SK-N-SH treated with all-trans-retinoic acid at 6 μM for 48 hours (cell line): ENCODE measurements around the gene REPIN1.

Experiments used
- ARNTL ChIP-seq: fragments of 450-650 bp; formaldehyde crosslinking; IDR thresholded peaks from 2 replicates; pipeline ENCODE4 v1.5.0; 2020; ENCODE audit warnings: low read depth, mild to moderate bottlenecking, moderate library complexity, borderline replicate concordance
- CSDC2 ChIP-seq: fragments of 250-450 bp; sonication (Bioruptor Pico); IDR thresholded peaks from 2 replicates; pipeline ENCODE4 v1.5.0; 2020; ENCODE audit warnings: mild to moderate bottlenecking, moderate library complexity
- RARB ChIP-seq: fragments of 250-450 bp; sonication (Bioruptor Pico); IDR thresholded peaks from 2 replicates; pipeline ENCODE4 v1.8.0; 2021; ENCODE audit warnings: mild to moderate bottlenecking, moderate library complexity
- SNAI2 ChIP-seq: fragments of 250-450 bp; sonication (Bioruptor Pico); IDR thresholded peaks from 2 replicates; pipeline ENCODE4 v1.5.0; 2020; ENCODE audit warnings: mild to moderate bottlenecking, moderate library complexity
- TCF4 ChIP-seq: fragments of 250-450 bp; sonication (Bioruptor Pico); IDR thresholded peaks from 2 replicates; pipeline ENCODE4 v1.8.0; 2021; ENCODE audit warnings: mild to moderate bottlenecking, moderate library complexity, borderline replicate concordance
- TOX ChIP-seq: fragments of 250-450 bp; sonication (Bioruptor Pico); IDR thresholded peaks from 2 replicates; pipeline ENCODE4 v1.8.0; 2021; ENCODE audit warnings: mild to moderate bottlenecking, moderate library complexity, borderline replicate concordance
- ZFP30 ChIP-seq: fragments of 450-650 bp; formaldehyde crosslinking; IDR thresholded peaks from 2 replicates; pipeline ENCODE4 v1.5.0; 2022; ENCODE audit warnings: mild to moderate bottlenecking, moderate library complexity
- ZNF8 ChIP-seq: fragments of 450-650 bp; formaldehyde crosslinking; IDR thresholded peaks from 2 replicates; pipeline ENCODE4 v1.5.0; 2020; ENCODE audit warnings: mild to moderate bottlenecking, moderate library complexity

DNA sequence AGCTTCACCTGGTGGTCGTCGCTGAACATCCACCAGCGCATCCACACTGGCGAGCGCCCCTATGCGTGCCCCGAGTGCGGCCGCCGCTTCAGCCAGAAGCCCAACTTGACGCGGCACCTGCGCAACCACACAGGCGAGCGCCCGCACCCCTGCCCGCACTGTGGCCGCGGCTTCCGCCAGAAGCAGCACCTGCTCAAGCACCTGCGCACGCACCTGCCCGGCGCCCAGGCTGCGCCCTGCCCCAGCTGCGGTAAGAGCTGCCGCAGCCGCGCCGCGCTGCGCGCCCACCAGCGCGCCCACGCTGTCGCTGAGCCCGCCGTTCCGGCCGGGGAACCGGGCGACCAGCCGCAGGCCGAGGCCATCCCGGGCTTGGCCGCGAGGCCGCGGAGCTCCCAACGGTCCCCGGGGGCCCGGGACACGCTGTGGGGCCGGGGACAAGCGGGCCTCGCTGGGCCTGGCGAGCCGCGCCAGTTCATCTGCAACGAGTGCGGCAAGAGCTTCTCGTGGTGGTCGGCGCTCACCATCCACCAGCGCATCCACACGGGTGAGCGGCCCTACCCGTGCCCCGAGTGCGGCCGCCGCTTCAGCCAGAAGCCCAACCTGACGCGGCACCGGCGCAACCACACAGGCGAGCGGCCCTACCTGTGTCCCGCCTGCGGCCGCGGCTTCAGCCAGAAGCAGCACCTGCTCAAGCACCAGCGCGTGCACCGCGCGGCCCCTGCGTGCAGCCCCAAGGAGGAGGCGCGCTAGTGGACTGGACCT lies 28.9 kb downstream of the REPIN1 start:
- TF ChIP-seq CSDC2 (no peak), SNAI2 (CRISPR knock-in tag) (no peak), TCF4 (CRISPR knock-in tag) (no peak), ZNF8 (CRISPR knock-in tag) (no peak), TOX (CRISPR knock-in tag) (no peak), RARB (CRISPR knock-in tag) (no peak), ARNTL (no peak), ZFP30 (CRISPR knock-in tag) (no peak)
